Hepatocyte (in vitro differentiated cells): Measurements from ENCODE around the gene COTL1.

ENCODE experiments used
- CTCF ChIP-seq: fragments of 200-600 bp; sonication (generic); IDR thresholded peaks from 2 replicates; pipeline ENCODE4 v1.5.1; 2016; ENCODE audit warnings: antibody characterized with exemption, mild to moderate bottlenecking; ENCODE audit not compliant: poor library complexity
- EZH2 ChIP-seq: fragments of 200-600 bp; sonication (generic); IDR thresholded peaks from 2 replicates; pipeline ENCODE4 v1.6.1; 2016; ENCODE audit warnings: antibody characterized with exemption, mild to moderate bottlenecking, borderline replicate concordance
- EZH2phosphoT487 ChIP-seq: fragments of 200-600 bp; sonication (generic); IDR thresholded peaks from one replicate; pipeline ENCODE4 v1.6.1; 2018; ENCODE audit warnings: antibody characterized with exemption, mild to moderate bottlenecking, low read depth, moderate library complexity; ENCODE audit not compliant: unreplicated experiment, severe bottlenecking

GRCh38 chr16:84658690-84659089 is 40.8 kb upstream of the COTL1 start:
- TF ChIP-seq EZH2phosphoT487 (no peak), CTCF (no peak), EZH2 (no peak)
